Left renal pelvis (tissue), 4 donors: Measurements from ENCODE around the gene HIPK1. TPM values are rescaled to one million over a fixed set of nuclear protein-coding genes. Genes with fewer than 3 reads are reported as not detected.

Experiments used
- DNase-seq, 4 donors: peaks; one replicate each; pipeline ENCODE4 v3.0.0-alpha.2; 2013; ENCODE audit warnings: low read depth in 4 of 4, low spot score in 3 of 4
- polyA plus RNA-seq, 4 donors: library from polyadenylated mRNA; unstranded; fragments of 120-200 nt; gene quantifications; one replicate each; pipeline ENCODE4 v1.2.1, GENCODE V29; 2013; ENCODE audit not compliant: insufficient read length in 4 of 4

The HIPK1 gene
- polyA plus RNA-seq, 4 donors: 36.7 to 47.3 (median 43.5) TPM

GRCh38 chr1:113912594-113913311 is 16.4 kb upstream of the HIPK1 start:
- peak in 1 of 4 donors; percentile 7 for DNase-seq

- DNase-seq: no peak
Measured at GRCh38 chr1:113913312-113913668, 15.8 kb upstream of the HIPK1 start.

GRCh38 chr1:113913887-113914664 is 15.0 kb upstream of the HIPK1 start:
- no peak for DNase-seq

DNA sequence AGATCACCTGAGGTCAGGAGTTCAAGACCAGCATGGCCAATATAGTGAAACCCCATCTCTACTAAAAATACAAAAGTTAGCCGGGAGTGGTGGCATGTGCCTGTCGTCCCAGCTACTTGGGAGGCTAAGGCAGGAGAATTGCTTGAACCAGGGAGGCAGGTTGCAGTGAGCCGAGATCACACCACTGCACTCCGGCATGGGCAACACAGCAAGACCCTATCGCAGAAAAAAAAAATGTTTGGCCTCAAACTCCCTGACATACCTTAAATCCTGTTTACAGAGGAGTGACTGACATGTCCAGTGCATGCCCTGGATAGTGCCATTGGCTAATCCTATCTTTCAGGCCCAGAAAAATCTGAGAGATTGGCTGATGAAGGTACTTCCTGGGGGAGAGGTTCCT is 12.2 kb upstream of the HIPK1 start:
- DNase-seq: no peak

DNA sequence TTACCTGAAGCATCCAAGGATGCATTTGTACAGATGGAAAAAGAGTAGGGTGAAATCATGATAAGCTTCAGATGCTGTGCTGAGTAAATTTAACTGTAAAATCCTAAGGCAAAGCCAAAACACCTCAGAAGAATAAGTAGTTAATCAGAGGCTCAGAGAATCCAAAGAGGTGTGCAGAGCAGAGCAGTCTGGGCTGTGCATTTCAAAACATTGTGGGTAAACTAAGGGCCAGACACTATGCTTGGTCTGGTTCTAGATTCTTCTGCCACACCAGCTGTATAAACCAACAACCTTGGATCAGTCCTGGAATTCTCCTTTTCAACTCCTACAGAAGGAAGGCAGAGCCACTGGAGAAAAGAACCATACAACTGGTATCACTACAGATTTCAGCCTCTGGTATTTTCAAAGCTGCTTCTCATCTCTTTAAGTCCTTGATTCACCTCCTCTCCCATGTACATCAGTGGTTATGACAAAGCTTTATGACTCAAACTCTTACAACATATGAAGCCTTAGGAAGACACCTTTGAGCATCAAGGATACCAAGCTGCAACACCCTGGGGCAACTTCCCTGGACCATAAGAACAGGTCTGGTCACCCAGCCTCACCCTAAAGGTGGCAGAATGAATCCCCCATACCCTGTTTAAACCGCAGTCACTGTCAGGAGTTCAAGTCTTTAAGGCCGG is 11.6 kb upstream of the HIPK1 start:
- no peak for DNase-seq

DNA sequence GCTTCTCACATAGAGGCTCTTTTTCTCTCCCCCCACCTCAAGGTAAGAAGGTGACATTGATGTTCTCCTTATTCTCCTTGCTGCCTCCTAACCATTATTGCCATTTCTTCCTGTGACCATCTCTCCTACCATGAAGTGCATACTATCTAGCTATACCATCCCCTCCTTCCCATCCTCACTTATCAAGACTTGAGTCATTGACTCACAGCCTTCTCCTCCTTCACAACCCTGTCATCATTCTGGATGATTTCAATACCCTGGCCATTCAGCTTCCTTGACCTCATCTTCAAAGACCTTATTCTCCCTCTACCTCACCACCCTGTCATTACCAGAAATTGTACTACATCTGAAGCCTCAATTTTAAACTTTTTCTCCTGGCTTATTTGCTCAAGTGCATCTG is 10.9 kb upstream of the HIPK1 start:
- no peak for DNase-seq

GRCh38 chr1:113922957-113923356 is 6.2 kb upstream of the HIPK1 start:
- no peak for DNase-seq

DNA sequence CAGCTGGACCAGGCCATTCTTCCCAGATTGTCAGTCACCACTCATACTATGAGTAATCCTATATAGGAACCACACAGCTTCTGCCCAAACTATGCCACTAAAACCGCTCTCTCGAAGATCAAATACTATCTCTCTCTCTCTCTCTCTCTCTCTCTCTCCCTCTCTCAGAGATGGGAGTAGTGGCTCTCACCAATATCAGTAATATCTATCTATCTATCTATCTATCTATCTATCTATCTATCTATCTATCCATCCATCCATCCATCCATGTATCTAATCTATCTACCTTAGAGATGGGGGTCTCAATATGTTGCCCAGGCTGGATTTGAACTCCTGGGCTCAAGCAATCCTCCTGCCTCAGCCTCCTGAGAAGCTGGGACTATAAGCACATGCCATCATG is 4.7 kb upstream of the HIPK1 start:
- no peak for DNase-seq

GRCh38 chr1:113928187-113928930 is 765 bp upstream of the HIPK1 start:
- DNase-seq: no peak

DNA sequence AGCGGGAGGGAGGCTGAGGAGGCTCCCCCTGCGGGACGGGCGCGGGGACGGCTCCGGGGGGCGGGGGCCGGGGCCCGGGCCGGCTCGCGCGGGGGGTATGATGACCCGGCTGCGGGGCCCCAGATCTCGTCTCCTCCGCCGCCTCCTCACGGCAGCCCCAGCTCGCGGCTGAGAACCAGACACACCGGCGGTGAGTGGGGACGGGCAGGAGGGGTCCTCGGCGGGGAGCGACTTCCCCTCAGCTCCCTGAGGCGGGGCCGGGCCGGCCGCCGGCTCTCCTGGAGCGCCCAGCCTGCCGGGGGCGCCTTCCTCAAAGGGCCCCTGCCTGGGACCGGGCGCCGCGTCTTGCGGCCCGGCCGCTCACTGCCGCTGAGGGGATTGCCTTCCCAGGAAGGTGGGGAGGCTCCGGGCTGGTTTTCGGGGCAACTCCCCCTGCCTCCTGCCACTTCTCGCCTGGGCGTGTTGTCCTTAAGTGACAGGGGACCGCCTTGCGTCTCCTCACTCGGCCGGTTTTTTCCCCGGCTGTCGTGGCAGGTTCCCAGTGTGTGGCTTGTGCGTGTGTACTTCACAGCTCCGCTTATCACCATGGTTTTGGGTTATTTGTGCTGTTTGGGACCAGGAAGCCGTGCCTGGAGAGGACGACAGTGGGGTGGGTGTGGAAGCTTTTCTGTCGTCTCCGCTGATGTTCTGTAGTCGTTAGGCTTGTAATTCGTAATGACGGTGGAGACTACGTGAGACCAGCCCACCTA is 800 bp downstream of the HIPK1 start:
- DNase-seq: no peak

DNA sequence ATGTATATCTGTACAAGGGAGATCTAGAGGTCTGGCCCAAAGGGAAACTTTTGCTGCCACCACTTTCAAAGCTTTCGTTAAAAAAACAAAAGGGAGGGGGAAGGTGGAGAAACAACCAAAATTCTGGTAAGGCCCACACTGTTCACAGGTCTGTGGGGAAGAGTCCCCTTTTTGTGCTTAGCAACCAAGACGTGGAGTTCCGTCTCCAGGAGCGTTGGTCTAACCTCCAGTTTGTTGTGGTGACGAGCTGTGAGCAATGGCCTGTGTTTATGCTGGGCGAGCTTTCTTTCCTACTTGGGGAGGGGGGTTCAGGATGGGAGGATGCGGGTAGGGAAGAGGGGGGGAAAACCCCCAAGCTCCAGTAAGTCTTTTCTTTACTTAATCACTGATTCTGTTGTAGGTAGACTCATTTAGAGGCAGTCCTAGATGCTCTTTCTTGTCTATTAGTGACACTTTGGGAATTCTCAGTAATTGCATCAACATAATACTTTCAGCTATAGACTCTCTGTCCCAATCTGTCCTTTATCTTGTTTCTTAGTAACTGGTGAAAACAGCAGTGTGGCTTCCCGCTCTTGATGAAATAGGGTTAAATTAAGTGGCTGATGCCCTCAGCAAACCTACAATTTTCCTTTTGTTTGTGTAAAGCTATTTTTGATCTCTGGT is 1.5 kb downstream of the HIPK1 start:
- DNase-seq: peak in 1 of 4 donors; percentile 54

DNA sequence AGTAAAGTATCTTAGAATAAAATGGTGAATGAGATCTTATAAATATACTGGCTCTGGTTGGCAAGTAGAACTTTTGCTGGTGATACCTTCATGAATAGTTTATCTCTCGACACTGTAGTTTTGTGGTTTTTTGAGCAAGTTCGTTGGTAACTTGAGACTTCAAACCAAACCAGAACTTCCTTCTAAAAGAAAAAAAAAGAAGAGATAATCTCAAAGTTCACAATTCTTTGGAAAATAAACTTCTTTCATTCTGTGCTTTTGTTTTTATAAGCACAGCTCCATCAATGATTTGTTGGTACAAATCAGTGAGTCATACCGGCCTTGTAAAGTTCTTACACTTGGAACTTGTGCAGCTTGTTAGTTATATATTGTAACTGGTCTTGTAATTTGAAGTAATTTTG is 2.3 kb downstream of the HIPK1 start:
- no peak for DNase-seq

DNA sequence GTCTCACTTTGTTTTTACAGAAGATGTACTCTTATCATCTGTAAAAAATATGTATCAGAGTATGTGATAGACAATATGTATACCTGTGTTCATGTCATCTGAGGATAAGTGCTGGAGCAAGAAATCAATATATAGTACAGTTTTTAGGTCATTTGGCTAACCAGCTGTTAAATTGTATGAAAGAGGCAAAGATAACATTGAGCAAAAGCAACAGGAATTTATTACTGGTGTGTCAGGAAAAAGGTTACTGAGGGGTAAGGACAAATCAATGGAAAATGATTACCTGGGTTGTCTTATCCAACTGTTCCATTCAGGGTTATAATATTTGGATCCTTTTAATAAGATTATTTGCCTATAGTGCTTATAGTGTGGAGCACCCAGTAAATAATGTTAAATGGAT is 4.9 kb downstream of the HIPK1 start:
- no peak for DNase-seq

GRCh38 chr1:113934511-113935055 is 5.5 kb downstream of the HIPK1 start:
- DNase-seq: no peak

- no peak for DNase-seq
Measured at GRCh38 chr1:113935176-113935575, 6.1 kb downstream of the HIPK1 start.

DNA sequence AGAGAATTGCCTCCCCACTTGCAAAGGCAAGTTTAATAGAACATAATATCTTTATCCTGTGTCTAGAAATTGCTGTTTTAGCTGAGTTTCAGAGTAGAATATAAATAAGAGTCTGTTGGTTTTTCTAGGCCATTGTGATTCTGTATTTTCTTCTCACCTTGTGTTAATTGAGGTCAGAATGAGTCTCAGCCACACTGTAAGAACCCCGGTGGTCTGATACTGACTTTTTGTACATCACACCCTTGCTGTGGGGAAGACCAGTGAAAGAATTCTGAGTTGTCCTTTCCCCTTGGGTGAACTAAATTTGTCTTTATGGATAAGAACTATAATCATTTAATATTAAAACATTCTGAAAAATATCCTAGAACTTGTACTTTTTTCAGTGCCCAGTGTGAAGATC is 6.8 kb downstream of the HIPK1 start:
- DNase-seq: no peak

DNA sequence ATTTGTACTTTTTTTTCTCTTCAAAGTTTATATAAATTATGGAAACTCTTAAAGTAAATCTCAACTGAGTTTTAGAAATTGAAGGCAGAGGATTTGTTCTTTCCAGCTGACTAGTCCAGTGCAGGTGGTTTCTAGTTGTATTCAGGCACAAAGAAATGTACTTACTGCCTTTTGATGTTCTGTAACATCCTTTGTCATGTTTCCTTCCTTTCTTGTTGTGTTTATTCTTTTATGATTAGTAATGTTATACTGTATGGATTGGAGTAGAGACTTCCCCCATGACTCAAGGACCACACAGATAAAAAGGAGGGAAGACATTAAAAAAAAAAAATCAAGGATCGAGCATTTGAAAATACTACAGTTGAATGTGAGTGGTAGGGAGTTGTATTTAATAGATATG is 8.0 kb downstream of the HIPK1 start:
- DNase-seq: no peak

DNA sequence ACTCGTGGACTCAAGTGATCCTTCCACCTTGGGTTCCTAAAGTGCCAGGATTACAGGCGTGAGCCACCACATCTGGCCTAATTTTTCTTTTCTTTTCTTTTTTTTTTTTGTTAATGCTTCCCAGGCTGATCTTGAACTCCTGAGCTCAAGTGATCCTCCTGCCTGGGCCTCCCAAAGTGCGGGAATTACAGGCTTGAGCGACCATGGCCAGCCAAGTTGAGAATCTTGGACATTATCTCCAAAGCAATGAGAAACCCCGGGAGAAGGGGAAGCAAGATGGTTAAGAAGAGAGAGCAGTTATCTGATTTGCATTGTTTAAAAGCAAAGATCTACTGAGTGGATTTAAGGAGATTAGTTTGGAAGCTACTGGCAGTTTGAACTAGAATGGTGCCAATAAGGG is 9.1 kb downstream of the HIPK1 start:
- no peak for DNase-seq
